ENCODE measurements around the gene MID2.
"Not testable (repeated sequence)": the region's sequence is repeated elsewhere in the genome, so short reads cannot be mapped to it uniquely, and the experiment has no call there.

Gene MID2

GRCh38 chrX:107825698-107826237, at the start of gene MID2:
MID2 (plus strand) TSS chrX:107825866; CDS start chrX:107826427, 561 bp downstream.
- DNase-seq: peak; percentile 14

GRCh38 chrX:107776649-107777535, 48.8 kb upstream of the MID2 start:
- peak; percentile 63 for DNase-seq

DNA sequence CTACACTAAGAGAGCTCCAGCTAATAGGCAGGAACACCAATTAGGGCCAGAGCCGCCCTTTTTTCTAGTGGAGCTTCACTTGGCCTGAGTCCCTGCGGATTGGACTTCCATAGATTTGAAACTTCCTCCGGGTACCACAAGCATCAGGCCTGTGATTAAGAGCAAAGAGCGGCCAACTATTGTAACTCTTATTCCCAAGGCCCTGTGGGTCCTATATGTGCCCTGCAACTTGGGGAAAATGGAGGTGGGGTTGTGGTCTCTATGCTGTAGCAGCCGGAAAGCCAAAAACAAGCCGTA, 48.2 kb upstream of the MID2 start, which contains the start of gene NCBP2L:
Gene NCBP2L, plus strand, starts transcription at position 198 of the 297 bp plus-strand sequence. CDS start 16,488 bp downstream, outside the sequence.
- DNase-seq: no peak

GRCh38 chrX:107780525-107780924, 45.1 kb upstream of the MID2 start:
- no peak for DNase-seq

- no peak for DNase-seq
These were observed 37.8 kb upstream of the MID2 start for GRCh38 chrX:107787827-107788226.

- DNase-seq: no peak
These were observed 21.2 kb upstream of the MID2 start for GRCh38 chrX:107804427-107804826.

DNA sequence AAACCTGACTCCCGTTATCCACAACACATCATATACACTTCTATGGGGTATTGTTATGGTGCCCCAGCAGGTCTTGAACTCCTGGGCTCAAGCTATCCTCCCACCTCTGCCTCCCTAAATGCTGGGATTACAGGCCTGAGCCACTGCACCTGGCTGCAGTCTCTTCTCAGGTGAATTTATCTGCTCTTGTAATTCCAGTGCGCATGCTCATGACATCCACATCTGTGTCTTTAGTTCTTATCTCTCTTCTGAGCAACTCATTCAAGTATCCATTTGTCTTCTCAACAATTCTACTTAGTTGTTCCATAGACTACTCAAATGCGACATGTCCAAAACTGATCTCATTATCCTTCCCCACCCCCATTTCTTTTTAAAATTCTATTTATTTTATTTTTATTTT, 20.5 kb upstream of the MID2 start:
- DNase-seq: no peak

DNA sequence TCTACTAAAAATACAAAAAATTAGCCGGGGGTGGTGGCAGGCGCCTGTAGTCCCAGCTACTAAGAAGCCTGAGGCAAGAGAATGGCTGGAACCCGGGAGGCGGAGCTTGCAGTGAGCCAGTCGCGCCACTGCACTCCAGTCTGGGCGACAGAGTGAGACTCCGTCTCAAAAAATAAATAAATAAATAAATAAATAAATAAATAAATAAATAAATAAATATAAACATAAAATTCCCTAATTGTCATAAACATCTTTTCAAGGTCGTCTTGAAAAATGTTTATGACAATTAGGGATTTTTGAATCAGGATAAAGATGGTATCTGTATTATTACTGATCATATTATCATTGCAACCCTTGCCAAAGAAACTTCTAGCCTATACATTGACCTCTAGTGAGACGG, 15.6 kb upstream of the MID2 start:
- DNase-seq: not testable (repeated sequence)

DNA sequence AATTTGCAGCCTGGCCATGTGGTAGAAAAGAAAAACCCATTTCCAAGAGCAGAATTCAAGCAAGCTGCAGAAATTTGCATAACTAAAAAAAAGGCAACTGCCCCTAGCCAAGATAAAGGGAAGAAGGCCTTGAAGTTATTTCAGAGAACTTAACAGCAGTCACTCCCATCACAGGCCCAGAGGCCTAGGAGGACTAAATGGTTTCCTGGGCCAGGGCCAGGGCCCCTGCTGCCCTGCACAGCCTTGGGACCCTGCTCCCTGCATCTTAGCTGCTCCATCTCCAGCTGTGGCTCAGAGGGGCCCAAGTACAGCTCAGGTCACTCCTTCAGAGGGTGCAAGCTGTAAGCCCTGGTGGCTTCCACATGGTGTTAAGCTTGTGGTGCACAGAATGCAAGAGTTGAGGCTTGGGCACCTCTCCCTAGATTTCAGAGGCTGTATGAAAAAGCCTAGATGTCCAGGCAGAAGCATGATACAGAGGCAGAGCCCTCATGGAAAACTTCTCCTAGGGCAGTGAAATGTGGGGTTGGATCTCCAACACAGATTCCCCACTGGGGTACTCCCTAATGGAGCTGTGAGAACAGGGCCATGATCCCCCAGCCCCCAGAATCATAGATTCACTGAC, 6.7 kb upstream of the MID2 start:
- no peak for DNase-seq

DNA sequence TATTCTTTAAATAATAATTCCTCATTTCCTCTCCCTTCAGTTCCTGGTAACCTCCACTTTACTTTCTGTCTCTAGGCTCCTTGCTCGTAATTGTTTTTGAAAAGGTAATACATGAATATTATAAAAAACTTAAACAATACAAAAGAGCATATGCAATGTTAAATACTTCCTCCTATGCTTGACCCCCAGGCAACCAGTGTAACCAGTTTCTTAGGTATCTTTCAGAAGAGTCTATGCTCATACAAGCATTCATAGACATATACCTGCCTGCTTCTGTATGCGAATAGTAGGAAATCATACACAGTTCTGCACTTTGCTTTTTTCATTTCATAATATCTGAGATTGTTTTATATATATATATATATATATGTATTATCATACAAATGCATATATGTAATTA, 2.6 kb upstream of the MID2 start:
- no peak for DNase-seq

DNA sequence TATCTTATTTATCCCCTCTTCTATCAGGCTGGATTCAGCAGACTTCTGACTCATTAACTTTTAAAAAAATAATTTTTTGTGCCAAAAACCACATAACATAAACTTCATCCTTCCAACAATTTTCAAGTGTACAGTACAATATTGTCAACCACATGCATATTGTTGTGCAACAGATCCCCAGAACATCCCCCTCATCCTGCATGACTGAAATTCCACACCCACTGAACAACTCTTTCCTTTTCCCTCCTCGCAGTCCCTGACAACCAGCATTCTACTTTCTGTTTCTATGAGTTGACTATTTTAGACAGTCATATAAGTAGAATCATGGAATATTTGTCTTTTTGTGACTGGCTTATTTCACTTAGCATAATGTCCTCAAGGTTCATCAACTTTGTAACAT, 2.2 kb upstream of the MID2 start:
- DNase-seq: no peak

DNA sequence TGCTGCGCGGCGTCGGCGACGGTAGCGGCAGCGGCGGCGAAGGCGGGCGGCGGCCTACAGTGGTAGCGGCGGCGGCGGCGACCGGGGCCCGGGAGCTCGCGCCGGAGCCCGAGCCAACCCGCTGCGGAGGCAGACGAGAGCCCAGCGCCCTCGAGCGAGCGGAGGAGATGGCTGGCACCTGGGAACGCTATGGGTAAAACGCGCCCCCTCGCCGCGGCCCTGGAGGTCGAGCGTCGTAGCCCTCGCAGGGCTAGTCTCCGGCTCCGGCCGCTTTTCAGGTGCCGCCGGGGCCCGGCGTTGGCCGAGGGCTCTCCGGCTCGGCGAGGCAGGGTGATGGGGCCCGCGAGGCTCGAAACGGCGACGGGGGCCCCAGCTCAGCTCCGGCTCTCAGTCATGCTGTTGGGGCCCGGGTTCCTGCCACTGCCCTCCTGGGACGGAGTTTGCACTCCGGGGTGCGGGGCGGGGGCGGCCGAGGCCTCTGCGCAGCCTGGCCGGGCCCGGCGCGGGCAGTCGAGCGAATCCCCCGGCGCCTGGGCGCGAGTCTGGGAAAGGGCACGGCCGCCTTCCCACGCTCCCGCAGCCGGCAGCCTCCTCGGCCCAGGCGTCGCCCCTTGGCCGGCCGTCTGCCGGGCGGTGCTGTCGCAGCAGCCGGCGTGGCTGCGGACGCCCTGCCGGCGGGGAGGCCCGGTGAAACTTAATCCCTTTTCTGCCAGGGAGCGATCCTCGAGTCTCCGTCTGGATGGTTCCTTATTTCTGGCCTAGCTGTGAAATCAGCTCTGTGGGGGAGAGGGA, 768 bp downstream of the MID2 start:
- DNase-seq: peak; percentile 27

DNA sequence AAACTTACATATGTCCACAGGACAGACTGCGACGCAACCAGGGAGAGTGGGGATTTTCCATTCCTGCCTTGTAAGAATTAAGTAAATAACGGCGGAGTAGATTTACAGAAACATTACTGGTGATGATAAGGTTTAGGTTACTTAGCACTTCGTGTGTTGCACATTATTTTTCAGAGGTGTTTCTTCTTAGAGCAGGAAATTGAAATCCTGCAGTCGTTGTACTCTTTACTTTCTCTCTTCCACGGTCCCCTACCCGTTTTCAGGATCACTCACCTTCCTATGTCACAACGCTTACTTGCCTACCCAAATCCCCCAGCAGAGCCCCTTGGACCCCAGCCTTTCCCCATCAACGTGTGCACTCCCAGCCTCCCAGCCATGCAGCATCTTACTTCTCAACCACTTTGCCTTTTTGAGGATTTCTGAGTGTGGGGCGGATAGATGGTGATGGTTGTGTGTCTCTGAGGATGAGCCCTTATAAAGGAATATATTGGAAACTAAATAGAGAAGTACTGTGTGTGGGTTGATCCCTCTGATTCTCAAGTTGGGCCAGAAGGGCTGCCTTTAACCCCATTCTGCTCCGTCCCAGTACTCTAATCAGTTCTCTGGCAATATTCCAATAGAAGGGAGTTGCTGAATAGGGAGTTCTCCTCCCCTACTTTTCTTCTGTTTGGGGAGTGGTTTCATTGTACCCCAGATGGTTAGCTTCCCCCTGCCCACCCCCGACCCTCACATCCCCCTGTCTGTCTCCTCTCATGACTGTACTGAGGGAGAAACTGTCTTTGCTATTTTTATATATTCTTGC, 1.6 kb downstream of the MID2 start:
- DNase-seq: no peak

DNA sequence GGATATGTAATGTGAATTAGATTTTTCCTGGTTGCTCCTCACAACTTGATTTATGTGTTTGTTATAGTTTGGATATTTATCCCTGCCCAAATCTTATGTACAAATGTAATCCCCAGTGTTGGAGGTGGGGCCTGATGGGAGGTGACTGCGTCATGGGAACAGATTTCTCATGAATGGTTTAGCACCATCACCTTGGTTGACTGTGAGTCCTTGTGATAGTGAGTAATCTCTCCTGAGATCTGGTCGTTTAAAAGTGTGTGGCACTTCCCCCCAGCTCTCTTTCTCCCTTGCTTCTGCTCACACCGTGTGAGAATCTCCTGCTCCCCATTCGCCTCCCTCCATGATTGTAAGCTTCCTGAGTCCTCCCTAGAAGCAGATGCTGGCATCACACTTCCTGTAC, 2.2 kb downstream of the MID2 start:
- no peak for DNase-seq

DNA sequence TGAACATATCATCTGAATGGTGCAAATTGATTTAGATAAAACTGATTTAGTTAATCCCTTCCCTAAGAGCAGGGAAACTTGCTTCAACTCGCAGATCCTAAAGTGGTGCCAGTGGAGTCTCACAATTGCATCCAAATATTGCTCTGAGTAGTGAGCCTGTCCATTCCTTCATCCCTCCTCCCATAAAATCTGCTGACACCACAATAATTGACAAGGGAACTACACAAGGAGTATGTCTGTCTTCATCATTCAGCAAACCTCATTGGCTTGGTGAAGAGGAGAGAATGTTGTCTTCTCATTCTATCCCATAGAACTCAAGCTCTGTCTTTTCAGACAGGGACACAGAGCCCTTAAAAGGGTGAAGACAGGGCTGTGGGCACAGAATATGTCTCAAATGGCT, 4.2 kb downstream of the MID2 start:
- DNase-seq: no peak

DNA sequence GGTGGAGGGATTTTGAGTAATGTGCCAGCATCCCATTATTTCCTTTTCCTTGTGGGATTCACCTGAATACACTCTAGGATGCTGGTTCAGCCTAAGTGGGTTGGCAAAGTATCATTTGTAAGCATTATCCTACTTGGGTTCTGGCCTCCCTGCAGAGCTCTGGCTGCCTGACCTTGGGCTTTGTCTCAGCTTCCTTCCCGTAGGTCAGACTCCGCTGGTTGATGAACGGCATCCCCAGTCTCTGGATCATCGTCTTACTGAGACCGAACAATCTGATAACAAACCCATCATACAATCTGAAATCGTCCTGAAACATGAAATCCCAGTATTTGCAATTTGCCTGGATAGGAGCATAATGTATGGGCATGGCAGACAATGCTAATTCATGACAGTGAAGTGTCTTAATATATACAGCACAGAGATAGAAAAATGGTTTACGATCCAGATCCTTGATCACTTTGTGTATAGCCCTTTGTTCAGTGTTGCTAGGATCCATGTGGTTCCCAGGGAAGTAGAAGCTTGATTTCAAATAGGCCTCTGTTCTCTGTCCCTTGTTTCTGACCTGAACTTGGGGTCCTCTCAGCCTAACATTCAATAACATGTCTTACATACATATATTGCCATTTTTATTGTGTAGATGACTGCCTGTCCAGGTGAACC, 5.5 kb downstream of the MID2 start:
- no peak for DNase-seq

- DNase-seq: no peak
These were observed 8.9 kb downstream of the MID2 start for GRCh38 chrX:107834275-107835201.

- no peak for DNase-seq
These were observed 11.3 kb downstream of the MID2 start for GRCh38 chrX:107836958-107837357.

- no peak for DNase-seq
These were observed 15.3 kb downstream of the MID2 start for GRCh38 chrX:107840971-107841370.

DNA sequence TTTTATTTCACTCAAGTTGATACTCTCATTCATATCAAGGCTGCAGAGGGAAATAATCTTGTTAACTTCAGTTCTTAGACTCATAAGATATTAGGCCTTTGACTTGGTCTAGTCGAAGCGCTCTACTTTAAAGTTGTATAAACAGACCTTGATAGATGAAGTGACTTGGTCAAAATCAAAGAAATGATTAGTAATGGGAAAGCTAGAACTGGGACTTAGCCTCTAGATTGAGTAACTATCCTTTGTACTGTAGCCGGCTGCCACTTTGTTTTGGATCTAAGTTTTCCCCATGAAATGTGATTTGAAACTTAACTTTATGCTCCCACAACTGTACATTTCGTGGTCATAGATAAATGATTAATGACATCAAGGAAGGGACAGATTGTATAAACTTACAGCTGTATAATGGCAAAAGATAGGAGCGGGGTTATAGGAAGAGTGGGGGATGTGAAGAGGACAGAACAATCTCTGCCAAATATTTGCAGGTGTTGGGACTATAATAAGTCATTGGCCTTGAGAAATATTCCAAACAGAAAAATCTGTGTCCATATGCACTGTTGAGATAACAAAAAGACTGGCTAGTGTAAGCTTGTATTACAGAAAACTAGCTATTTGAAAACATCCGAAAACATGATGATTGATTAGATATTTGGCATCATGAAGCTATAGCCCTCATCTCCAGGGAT, 17.2 kb downstream of the MID2 start:
- no peak for DNase-seq

All from NCI-H146 (cell line).